ACC112 (cell line): ENCODE measurements around the gene CISD3.

Source experiments
- H2AFZ ChIP-seq: fragments of 200-600 bp; sonication (generic); one replicate; pipeline ENCODE4 v1.6.0; 2017; ENCODE audit warnings: antibody characterized with exemption, low read length; ENCODE audit not compliant: unreplicated experiment
- H3K27ac ChIP-seq: fragments of 200-600 bp; sonication (generic); 2 replicates; pipeline ENCODE4 v1.5.1; 2014; ENCODE audit warnings: low read depth, mild to moderate bottlenecking, antibody characterized with exemption, low read length, moderate library complexity
- H3K27me3 ChIP-seq: fragments of 200-600 bp; sonication (generic); 2 replicates; pipeline ENCODE4 v1.6.1; 2014; ENCODE audit warnings: mild to moderate bottlenecking, antibody characterized with exemption, low read length, moderate library complexity, mixed read lengths; ENCODE audit not compliant: insufficient read depth
- H3K36me3 ChIP-seq: fragments of 200-600 bp; sonication (generic); 2 replicates; pipeline ENCODE4 v1.6.1; 2016; ENCODE audit warnings: mild to moderate bottlenecking, antibody characterized with exemption, low read length, moderate library complexity, mixed read lengths; ENCODE audit not compliant: insufficient read depth
- H3K4me1 ChIP-seq: fragments of 200-600 bp; sonication (generic); one replicate; pipeline ENCODE4 v1.6.1; 2016; ENCODE audit warnings: low read length, mixed read lengths; ENCODE audit not compliant: insufficient read depth, unreplicated experiment, control insufficient read depth
- H3K4me3 ChIP-seq: fragments of 200-600 bp; sonication (generic); 2 replicates; pipeline ENCODE4 v1.5.1; 2014; ENCODE audit warnings: mild to moderate bottlenecking, low read depth, low read length
- H3K79me2 ChIP-seq: fragments of 200-600 bp; sonication (generic); one replicate; pipeline ENCODE4 v1.6.0; 2016; ENCODE audit warnings: low read length; ENCODE audit not compliant: control insufficient read depth, unreplicated experiment, insufficient read depth

The CISD3 gene, protein sequence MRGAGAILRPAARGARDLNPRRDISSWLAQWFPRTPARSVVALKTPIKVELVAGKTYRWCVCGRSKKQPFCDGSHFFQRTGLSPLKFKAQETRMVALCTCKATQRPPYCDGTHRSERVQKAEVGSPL

GRCh38 chr17:38729886-38730525, at the start of gene CISD3:
Gene CISD3 (plus strand): TSS chr17:38730341. CDS start chr17:38730359, 18 bp downstream.
- H3K4me1 ChIP-seq = peaks cover 21% of the 10 kb centered on the region
- H2AFZ ChIP-seq = peak within 1 kb of the TSS; percentile 62
- peaks cover 18% of the 10 kb centered on the region for H3K79me2 ChIP-seq
- H3K27me3 ChIP-seq = no peaks in the 10 kb centered on the region
- no peaks in the 10 kb centered on the region for H3K36me3 ChIP-seq
- peak within 1 kb of the TSS; percentile 73 for H3K27ac ChIP-seq
- H3K4me3 ChIP-seq = peak within 1 kb of the TSS; percentile 100

- Histone ChIP-seq H3K36me3 (no peaks in the 10 kb centered on the region), H3K27ac (no peak overlapping the region), H3K27me3 (no peaks in the 10 kb centered on the region), H2AFZ (no peak overlapping the region), H3K4me3 (no peak overlapping the region), H3K79me2 (no peaks in the 10 kb centered on the region), H3K4me1 (peaks cover 4% of the 10 kb centered on the region)
These were observed 49.0 kb upstream of the CISD3 start for GRCh38 chr17:38681096-38681495.

DNA sequence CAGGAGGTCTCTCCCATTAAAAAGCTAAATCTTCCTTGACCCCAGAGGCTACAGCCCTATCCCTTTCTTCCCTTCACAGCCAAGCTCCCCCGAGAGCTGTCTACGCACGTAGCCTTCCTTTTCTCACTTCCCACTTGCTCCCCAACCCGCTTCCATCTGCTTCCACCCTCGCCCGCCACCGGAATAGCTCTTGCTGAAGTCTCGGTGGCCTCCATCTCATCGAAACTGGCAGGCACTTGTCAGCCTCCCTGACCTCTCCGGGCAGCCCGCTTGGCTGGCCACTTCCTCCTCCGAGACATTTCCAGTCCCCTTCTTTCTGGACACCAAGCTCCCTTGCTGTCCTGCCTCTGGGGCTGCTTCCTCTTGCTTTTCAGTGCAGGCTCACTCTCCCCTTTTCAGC, 44.6 kb upstream of the CISD3 start:
- Histone ChIP-seq H3K27ac (no peak overlapping the region), H3K27me3 (no peaks in the 10 kb centered on the region), H3K4me3 (no peak overlapping the region), H2AFZ (no peak overlapping the region), H3K79me2 (no peaks in the 10 kb centered on the region), H3K36me3 (no peaks in the 10 kb centered on the region), H3K4me1 (peaks cover 15% of the 10 kb centered on the region)

DNA sequence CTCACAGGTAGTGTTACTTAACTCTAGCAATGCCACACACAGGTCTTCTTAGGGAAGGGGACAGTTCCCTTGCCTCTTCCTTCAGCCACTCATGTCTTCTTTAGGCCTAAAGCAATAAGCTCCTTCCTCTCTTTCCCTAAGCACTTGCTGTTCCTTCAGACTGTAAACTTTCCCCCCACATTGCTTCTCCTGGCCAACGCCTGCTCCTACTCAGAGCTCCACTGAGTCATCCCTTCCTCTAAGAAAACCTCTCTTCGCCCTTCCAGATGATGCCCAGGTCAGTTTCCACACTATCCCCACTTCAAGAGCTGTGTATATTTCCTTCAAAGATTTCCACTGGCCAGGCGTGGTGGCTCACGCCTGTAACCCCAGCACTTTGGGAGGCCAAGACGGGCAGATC, 42.9 kb upstream of the CISD3 start:
- Histone ChIP-seq H3K79me2 (no peaks in the 10 kb centered on the region), H3K36me3 (no peaks in the 10 kb centered on the region), H3K27me3 (no peaks in the 10 kb centered on the region), H3K4me1 (peaks cover 15% of the 10 kb centered on the region), H3K4me3 (no peak overlapping the region), H3K27ac (peak overlapping the region; percentile 52), H2AFZ (no peak overlapping the region)

DNA sequence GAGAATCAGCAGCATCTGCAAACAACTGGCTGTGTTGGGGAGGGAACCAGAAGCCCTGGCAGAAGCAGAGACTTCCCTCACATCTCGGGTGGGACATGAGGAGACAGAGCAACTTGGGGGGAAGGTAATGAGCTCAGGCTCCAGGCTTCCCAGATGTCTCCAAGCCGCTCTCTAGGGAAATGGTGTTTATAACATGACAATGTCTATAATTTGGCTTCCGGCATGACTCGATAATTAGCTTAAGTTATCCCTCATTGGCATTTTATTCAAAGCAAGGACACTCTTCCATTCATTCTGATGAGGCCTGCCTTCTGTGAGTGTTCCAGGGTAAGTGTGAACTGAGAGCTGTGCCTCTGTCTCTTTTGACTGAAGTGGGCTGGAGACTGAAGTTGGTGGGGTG, 39.8 kb upstream of the CISD3 start:
- Histone ChIP-seq H3K4me3 (no peak overlapping the region), H2AFZ (no peak overlapping the region), H3K79me2 (no peaks in the 10 kb centered on the region), H3K4me1 (peaks cover 27% of the 10 kb centered on the region), H3K27ac (no peak overlapping the region), H3K36me3 (no peaks in the 10 kb centered on the region), H3K27me3 (no peaks in the 10 kb centered on the region)

GRCh38 chr17:38691154-38691553, 39.0 kb upstream of the CISD3 start:
- Histone ChIP-seq H2AFZ (no peak overlapping the region), H3K27ac (no peak overlapping the region), H3K4me3 (no peak overlapping the region), H3K4me1 (peaks cover 27% of the 10 kb centered on the region), H3K27me3 (no peaks in the 10 kb centered on the region), H3K79me2 (no peaks in the 10 kb centered on the region), H3K36me3 (no peaks in the 10 kb centered on the region)

DNA sequence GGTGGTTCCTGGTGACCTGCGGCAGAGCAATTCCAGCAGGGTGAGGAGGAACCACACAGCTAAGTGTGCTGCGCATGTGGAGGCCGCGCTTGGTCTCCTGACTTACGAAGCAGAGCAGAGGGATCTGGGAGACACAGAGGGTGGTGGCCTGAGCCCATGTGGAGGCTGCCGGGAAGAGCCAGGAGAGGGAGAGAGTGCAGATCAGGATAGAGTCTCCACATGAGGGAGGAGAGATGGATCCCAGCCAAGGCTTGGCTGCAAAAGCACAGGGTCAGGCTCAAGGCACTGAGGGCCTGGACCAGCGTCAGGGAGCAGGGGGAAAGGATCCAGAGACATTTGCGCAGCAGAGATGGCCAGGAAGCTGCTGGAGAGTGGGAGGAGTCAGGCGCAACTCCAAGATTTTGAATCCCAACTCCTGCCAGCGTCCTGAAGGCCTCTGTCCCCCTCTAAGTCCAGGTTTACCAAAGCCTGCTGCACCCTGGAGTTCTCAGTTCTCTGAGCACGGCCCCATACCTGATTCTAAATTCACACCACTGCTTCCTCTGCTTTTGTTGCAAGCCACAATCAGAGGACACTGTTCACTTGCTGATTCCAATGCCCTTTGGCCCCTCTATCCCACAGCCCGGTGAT, 36.3 kb upstream of the CISD3 start:
- no peak overlapping the region for H3K4me3 ChIP-seq
- peak overlapping the region; percentile 58 for H2AFZ ChIP-seq
- no peaks in the 10 kb centered on the region for H3K36me3 ChIP-seq
- H3K4me1 ChIP-seq = peaks cover 12% of the 10 kb centered on the region
- H3K27me3 ChIP-seq = no peaks in the 10 kb centered on the region
- H3K79me2 ChIP-seq = no peaks in the 10 kb centered on the region
- H3K27ac ChIP-seq = no peak overlapping the region

GRCh38 chr17:38697061-38697820, 32.9 kb upstream of the CISD3 start:
- Histone ChIP-seq H2AFZ (no peak overlapping the region), H3K4me3 (no peak overlapping the region), H3K27me3 (no peaks in the 10 kb centered on the region), H3K79me2 (no peaks in the 10 kb centered on the region), H3K27ac (no peak overlapping the region), H3K4me1 (peaks cover 21% of the 10 kb centered on the region), H3K36me3 (no peaks in the 10 kb centered on the region)

DNA sequence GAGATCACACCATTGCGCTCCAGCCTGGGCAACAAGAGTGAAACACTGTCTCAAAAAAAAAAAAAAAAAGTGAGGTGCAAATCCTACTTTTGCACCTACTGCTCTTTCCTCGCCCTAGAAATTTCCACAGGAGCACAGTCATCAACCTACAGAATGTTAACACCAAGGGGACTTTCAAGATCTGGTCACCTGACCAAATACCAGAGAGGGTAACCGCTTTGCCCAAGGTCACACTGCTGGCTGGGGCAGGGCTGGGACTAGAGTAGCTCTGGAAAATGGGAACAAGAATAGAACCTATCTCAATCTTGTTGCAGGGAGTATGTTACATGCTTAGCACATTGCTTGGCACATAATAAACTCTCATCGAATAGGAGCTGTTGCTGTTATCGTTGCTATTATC, 31.4 kb upstream of the CISD3 start:
- H2AFZ ChIP-seq = no peak overlapping the region
- peaks cover 20% of the 10 kb centered on the region for H3K4me1 ChIP-seq
- no peaks in the 10 kb centered on the region for H3K79me2 ChIP-seq
- no peaks in the 10 kb centered on the region for H3K27me3 ChIP-seq
- H3K36me3 ChIP-seq = no peaks in the 10 kb centered on the region
- H3K27ac ChIP-seq = no peak overlapping the region
- no peak overlapping the region for H3K4me3 ChIP-seq

- Histone ChIP-seq H2AFZ (peak overlapping the region; percentile 80), H3K27me3 (no peaks in the 10 kb centered on the region), H3K36me3 (no peaks in the 10 kb centered on the region), H3K79me2 (peaks cover 19% of the 10 kb centered on the region), H3K4me1 (peaks cover 13% of the 10 kb centered on the region), H3K4me3 (peak overlapping the region; percentile 82), H3K27ac (peak overlapping the region; percentile 71)
These were observed 28.5 kb upstream of the CISD3 start for GRCh38 chr17:38701504-38702165.
